Activated T-helper 1 cell treated with Interleukin-2 at 50 U/mL for 16 hours (primary cell): ENCODE measurements around the gene SPRYD3.
"Not testable (repeated sequence)": the region's sequence is repeated elsewhere in the genome, so short reads cannot be mapped to it uniquely, and the experiment has no call there.

Source experiments
- DNase-seq: peaks from one replicate; pipeline ENCODE4 v3.0.0-alpha.2; 2020; ENCODE audit warnings: low read depth

Gene SPRYD3

GRCh38 chr12:53079226-53080117 is at the start of gene SPRYD3:
TSS of gene SPRYD3 (minus strand) at chr12:53079390. CDS start at chr12:53079333, 57 bp downstream.
- peak; percentile 94 for DNase-seq

- no peak for DNase-seq
These were observed 48.0 kb upstream of the SPRYD3 start for GRCh38 chr12:53127169-53127568.

- no peak for DNase-seq
These were observed 45.1 kb upstream of the SPRYD3 start for GRCh38 chr12:53124352-53124723.

GRCh38 chr12:53123578-53124351 is 44.6 kb upstream of the SPRYD3 start:
- no peak for DNase-seq

GRCh38 chr12:53122961-53123468 is 43.8 kb upstream of the SPRYD3 start:
- no peak for DNase-seq

GRCh38 chr12:53120685-53121525 is 41.7 kb upstream of the SPRYD3 start:
- no peak for DNase-seq

GRCh38 chr12:53118751-53119300 is 39.6 kb upstream of the SPRYD3 start:
- DNase-seq = no peak

- DNase-seq = no peak
These were observed 36.9 kb upstream of the SPRYD3 start for GRCh38 chr12:53115891-53116648.

GRCh38 chr12:53115112-53115890 is 36.1 kb upstream of the SPRYD3 start:
- DNase-seq = no peak

GRCh38 chr12:53113951-53114350 is 34.8 kb upstream of the SPRYD3 start:
- no peak for DNase-seq

- no peak for DNase-seq
These were observed 34.0 kb upstream of the SPRYD3 start for GRCh38 chr12:53113136-53113705.

- not testable (repeated sequence) for DNase-seq
These were observed 33.2 kb upstream of the SPRYD3 start for GRCh38 chr12:53112431-53112830.

- DNase-seq = no peak
These were observed 27.9 kb upstream of the SPRYD3 start for GRCh38 chr12:53107122-53107521.

GRCh38 chr12:53105712-53106439 is 26.7 kb upstream of the SPRYD3 start:
- no peak for DNase-seq

- no peak for DNase-seq
These were observed 26.1 kb upstream of the SPRYD3 start for GRCh38 chr12:53105256-53105655.

GRCh38 chr12:53103860-53104305 is 24.7 kb upstream of the SPRYD3 start:
- no peak for DNase-seq

- DNase-seq = peak; percentile 37
These were observed 24.0 kb upstream of the SPRYD3 start, which contains the start of gene SOAT2 for GRCh38 chr12:53102883-53103807. TSS of gene SOAT2 (plus strand) at chr12:53103486. CDS start at chr12:53103578, 92 bp downstream.
